Stimulated activated CD4-positive, alpha-beta T cell treated with anti-CD3 and anti-CD28 coated beads, Interleukin-2, amount 100 ng/mL, for 4 hours (primary cell): ENCODE data around the gene DUSP10.

Source experiments
- DNase-seq: peaks from one replicate; pipeline ENCODE4 v3.0.0-alpha.2; 2020; ENCODE audit warnings: low read depth

DUSP10 gene

GRCh38 chr1:221729771-221730330, 12.0 kb downstream of the DUSP10 start:
- no peak for DNase-seq

DNA sequence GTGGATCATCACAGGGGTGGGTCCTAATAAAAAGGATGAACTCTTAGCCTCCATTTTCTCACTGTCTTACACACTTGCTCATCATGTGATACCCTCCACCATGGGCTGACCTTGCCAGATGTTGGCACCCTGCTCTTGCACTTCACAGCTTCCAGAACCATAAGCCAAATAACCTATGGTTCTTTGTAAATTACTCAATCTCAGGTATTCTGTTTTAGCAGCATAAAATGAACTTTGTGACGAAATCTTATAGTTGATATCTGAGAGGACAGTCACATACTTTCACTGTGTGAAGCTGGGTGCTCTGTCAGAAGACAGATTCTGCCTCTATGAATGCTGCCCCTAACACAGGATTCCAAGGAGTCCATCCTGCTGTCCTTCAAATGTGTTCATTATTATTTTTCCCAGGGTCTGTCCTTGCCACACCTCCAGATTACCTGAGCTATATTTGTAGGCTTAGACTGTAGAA, 13.8 kb downstream of the DUSP10 start:
- no peak for DNase-seq

GRCh38 chr1:221727146-221728036, 14.5 kb downstream of the DUSP10 start:
- DNase-seq, result no peak

DNA sequence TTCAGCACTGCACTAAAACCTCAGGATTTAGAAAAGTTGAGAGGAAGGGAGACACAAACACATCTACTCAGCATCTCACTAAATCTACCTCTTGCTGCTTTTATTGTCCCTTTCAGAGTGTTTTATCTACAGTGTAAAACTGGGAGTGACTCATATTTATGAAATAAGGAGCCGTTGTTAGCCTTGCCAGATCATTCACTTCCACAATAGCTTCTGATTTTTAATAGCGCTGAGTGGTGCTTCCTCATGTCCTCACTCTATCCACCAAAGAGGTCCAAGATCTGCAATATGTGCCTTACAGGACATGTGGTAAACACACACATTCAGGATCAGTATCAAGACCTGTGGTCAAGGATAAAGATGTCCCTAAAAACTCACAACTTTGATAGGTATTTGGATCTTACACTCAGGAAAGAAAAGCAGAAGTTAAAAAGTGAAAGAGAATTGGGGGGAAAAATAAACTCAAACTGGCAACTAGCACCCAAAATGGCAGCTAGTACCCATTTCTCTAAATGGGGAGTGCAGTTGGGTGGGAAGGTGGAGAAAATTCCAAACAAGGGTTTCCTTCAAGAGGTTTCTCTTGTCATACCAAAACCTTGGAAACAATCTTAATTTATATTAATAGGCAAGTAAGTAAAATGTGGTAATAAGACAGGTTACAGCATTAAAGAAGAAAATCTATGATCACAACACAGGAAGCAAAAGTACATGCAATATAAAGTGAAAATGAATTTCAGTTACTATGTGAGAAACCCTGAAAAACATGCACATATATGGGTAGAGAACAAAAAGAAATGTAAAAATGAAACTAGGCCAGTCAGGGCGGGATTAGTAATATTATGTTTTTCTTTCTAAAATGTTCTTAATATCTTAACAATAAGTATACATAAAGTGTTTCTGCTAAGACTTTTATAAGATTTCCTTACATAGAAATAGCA, 15.9 kb downstream of the DUSP10 start:
- no peak for DNase-seq

DNA sequence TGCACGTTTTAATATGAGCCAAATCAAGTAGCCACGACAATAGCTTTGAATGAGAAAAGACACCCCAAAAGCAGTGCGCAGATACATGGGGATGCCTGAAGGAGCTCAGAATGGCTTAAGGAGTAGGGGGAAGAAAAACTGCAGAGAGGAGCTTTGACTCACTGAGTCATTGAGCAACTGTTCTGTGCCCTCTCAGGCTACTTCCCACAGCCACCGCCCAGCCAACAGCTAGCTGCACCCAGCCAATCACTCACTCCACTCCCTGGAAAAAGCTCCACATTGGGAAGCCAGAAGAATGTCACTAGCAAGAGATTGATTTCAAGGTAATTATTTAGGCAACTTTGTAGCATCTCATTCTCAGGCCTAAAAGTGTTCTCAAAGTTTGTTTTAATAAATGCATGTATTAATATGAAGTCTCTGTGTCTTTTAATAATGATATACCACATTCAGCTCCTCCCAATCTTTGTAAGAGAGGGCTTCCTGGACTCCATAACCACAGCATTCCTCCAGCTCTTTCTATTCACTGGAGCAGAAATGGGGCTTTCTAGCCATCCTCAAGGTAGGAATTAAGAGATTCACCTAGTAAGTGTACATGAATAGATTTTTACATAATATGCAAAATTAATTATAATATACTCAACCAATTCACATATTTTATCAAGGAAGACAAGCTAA, 16.8 kb downstream of the DUSP10 start:
- no peak for DNase-seq

DNA sequence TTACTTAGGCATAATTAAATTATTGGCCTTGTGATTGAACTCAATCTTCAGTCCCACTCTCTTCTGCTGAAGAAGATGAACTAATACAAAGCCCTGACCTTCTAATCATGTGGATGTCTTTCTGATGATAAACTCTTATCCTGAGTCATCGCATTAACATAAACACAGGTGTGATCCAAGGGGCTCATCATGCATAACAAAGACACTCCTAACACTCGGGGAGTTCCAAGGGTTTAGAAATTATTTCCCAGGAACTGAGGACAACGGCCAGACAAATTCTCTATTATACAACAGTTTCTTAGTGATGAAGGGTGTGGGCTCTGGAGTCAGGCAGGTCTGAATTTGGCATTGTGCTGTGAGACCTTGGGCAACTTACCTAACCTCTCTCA, 18.0 kb downstream of the DUSP10 start:
- no peak for DNase-seq

DNA sequence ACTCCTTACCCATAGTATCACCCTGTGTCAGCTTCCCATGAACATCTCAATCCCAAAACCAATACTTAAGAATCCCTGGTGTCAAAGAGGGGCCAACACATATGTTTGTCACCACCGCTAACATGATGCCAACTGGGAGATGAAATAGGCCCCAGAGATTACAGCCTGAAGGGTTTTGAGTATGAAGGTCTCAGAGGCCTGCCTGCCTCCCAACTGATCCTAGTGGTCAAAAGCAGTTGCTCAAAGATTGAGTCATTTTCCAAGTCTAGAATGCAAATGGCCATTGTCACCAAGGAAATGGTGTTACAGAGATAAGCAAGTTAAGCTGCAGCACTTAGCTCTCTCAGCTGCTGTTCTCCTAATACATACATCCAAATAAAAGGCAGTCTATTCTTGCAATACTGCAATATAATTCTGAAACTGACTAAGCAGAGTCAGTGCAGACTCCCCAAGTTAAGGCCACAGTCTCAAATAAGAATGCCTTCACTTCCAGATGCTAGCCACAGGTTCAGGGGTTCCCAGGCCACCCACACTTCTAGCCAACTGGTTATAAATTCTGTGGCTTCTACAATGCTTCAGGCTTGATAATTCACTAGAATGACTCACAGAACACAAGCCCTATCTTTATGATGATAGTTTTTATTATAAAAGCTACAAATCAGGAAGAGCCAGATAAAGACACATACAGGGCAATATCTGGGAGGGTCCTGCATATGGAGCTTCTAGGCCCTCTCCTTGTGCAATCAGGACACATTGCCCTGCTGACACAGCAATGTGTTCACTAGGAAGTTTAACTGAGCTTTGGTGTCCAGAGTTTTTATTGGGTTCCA, 18.7 kb downstream of the DUSP10 start:
- DNase-seq, result no peak

DNA sequence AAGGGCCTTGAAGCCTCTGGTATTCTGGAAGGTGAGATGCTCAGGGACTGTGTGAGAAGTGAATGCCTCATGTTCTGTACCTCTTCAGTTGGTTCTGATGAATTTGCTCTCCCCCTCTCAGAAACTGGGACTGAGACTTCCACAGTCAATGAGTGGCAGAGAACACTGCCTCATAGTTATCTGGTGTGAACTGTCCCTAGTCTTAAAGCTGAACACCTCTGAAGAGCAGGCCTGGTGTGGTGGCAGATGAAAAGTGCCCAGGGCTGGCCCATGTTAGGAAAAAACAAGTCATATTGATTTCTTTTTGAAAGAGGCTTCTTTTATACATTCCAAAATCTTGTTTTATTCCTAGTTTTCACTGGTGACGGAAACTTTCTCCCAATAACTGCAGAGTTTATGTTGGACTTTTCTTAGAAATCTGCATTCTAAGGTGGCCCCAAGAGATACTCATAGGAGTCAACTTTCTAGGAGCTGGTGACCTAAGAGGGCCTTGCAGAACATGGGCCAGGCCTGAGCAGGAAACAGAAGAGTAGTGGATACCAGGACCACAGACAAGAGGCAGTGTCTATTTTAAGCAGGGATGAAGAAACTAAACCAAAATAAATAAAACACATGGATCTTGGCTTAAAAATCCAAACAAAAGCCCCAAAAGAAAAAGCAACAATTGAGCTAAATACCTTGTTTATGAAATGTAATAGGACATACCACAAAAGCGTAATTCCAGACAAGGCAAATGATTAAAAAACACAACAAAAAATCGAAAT, 19.5 kb downstream of the DUSP10 start:
- no peak for DNase-seq

- no peak for DNase-seq
Measured at GRCh38 chr1:221720545-221720944, 21.3 kb downstream of the DUSP10 start.

DNA sequence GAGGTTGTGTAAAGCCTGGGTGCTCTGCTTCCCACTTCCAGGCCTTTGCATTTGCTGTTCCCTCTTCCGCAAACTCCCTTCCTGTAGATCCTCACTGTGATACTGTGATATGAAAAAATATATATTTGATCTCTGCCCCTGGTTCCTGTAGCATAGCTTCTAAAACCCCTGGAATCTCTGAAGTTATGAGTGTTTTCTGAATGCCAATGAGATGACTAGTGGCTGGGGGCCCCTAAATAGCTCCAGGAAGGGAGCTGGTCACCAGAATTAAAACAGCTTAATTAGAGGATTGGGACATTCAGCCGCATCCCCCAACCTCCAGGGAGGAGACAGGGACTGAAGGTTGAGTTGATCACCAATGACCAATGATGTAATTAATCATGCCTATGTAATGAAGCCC, 21.9 kb downstream of the DUSP10 start:
- DNase-seq, result no peak

- no peak for DNase-seq
Measured at GRCh38 chr1:221719278-221719597, 22.7 kb downstream of the DUSP10 start.

- no peak for DNase-seq
Measured at GRCh38 chr1:221718381-221719277, 23.3 kb downstream of the DUSP10 start.

DNA sequence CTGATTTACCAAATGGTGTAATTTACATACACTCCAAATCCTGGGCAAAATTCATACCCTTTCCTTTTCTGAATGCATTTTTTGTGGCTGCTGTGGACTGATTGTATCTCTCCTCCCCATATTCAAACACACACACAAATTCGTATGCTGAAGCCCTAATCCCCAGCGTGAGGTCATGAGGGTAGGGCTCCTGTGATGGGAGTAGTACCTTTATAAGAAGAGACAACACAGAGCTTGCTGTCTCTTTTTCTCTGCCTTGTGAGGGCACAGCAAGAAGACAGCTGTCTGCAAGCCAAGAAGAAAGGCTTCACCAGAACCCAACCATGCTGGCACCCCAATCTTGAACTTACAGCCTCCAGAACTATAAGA, 24.4 kb downstream of the DUSP10 start:
- DNase-seq, result no peak

- DNase-seq, result no peak
Measured at GRCh38 chr1:221716713-221717484, 25.0 kb downstream of the DUSP10 start.

DNA sequence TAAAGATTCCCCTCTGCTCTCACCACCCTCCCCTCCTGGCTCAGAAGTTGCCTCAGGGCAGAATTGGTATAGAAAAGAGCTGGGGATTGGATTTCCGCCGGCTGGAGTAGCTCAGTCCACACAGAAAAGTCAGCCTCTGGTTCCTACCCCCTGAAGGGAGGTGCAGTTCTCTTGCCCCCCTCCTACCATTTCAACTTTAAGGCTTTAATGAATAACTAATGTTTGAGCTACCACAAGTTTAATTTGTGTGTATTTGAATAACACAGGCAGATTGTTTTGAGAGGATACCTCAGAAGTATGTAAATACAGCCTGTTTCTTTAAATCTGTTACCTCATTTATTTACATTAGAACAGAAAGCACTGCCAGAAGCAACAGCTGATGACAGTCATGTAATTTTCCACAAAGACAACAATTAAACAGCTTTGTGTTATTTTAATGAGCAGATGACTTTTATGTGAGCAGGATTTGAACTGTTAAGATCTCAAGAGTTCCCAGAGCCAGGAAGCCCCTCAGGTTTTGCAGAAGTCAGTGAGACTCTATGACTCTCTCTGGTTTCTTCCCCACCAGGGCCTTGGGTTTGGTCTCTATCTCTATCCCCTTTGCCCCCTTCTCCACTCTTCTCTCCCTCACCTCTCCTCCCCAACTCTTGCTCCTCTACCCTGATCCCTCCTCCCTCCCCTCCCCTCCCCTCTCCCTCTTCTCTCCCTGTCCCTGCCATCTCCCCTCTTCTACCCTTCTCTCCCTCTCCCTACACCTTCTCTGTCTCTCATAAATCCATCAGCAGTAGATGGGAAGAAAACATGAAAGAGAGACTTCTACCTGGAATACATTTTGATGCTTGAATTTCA, 26.3 kb downstream of the DUSP10 start:
- no peak for DNase-seq

DNA sequence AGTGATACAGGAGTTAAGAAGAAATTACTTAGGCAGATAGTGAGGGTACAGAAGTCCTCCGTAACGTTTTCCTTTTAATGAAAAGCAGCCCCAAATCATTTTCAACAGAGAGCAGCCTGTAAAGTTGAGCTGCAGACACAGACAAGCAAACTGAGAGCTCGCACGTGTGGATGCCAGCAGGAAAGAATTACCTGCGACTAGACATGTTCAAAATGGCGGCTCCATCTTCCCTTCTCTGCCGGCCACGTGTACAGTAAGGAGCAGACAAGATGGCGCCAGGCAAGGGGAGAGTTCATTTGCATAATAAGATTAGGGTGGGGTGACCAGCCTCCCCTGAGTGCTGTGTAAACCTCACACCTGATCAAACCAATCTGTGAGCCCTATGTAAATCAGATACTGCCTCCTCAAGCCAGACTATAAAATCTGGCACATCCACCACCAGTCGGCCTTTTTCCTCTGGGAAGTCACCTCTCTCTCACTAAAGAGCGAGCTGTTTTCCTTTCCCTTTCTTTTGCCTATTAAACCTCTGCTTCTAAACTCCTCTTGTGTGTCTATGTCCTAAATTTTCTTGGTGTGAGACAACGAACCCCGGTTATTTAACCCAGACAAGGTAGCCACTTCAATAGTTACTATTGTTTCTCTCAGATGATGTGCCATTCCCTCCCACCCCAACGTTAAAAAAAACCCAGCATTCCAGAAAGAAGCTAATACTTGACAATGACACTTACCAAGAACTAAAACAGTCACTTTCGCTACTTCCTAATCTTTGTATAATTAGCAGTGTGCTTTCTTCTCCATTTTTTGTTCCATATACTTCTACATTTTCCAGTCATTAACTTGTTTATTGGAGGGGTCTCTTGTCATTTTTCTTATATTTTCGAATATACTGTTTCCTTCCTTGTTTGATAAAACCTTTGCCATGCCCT, 27.4 kb downstream of the DUSP10 start:
- DNase-seq, result no peak
